ENCODE data around the gene RASSF5.

The RASSF5 gene

GRCh38 chr1:206514813-206515387, 7.6 kb downstream of the RASSF5 start:
- DNase-seq (ENCODE audit: low spot score) = no peak

- DNase-seq (ENCODE audit: low spot score) = no peak
Measured at GRCh38 chr1:206516728-206516990, 9.3 kb downstream of the RASSF5 start.

- no peak for DNase-seq (ENCODE audit: low spot score)
Measured at GRCh38 chr1:206517784-206518183, 10.5 kb downstream of the RASSF5 start.

GRCh38 chr1:206518206-206518605, 10.9 kb downstream of the RASSF5 start:
- DNase-seq (ENCODE audit: low spot score) = no peak

GRCh38 chr1:206518743-206519142, 11.4 kb downstream of the RASSF5 start:
- no peak for DNase-seq (ENCODE audit: low spot score)

- DNase-seq (ENCODE audit: low spot score) = no peak
Measured at GRCh38 chr1:206521127-206521526, 13.8 kb downstream of the RASSF5 start.

- no peak for DNase-seq (ENCODE audit: low spot score)
Measured at GRCh38 chr1:206521694-206522402, 14.5 kb downstream of the RASSF5 start.

GRCh38 chr1:206524739-206525364, 17.5 kb downstream of the RASSF5 start:
- DNase-seq (ENCODE audit: low spot score) = no peak

- no peak for DNase-seq (ENCODE audit: low spot score)
Measured at GRCh38 chr1:206526064-206526911, 19.0 kb downstream of the RASSF5 start.

- DNase-seq (ENCODE audit: low spot score) = no peak
Measured at GRCh38 chr1:206529425-206529824, 22.1 kb downstream of the RASSF5 start.

GRCh38 chr1:206532368-206532767, 25.0 kb downstream of the RASSF5 start:
- DNase-seq (ENCODE audit: low spot score) = no peak

GRCh38 chr1:206534552-206534951, 27.2 kb downstream of the RASSF5 start:
- no peak for DNase-seq (ENCODE audit: low spot score)

- DNase-seq (ENCODE audit: low spot score) = no peak
Measured at GRCh38 chr1:206535853-206536188, 28.5 kb downstream of the RASSF5 start.

- no peak for DNase-seq (ENCODE audit: low spot score)
Measured at GRCh38 chr1:206537141-206537540, 29.8 kb downstream of the RASSF5 start.

- DNase-seq (ENCODE audit: low spot score) = no peak
Measured at GRCh38 chr1:206538086-206538770, 30.9 kb downstream of the RASSF5 start.

GRCh38 chr1:206538901-206539640, 31.7 kb downstream of the RASSF5 start:
- no peak for DNase-seq (ENCODE audit: low spot score)

- no peak for DNase-seq (ENCODE audit: low spot score)
Measured at GRCh38 chr1:206540044-206540780, 32.9 kb downstream of the RASSF5 start.

- no peak for DNase-seq (ENCODE audit: low spot score)
Measured at GRCh38 chr1:206541236-206541833, 34.0 kb downstream of the RASSF5 start.

GRCh38 chr1:206544562-206545257, 37.4 kb downstream of the RASSF5 start:
- peak; percentile 79 for DNase-seq (ENCODE audit: low spot score)

- DNase-seq (ENCODE audit: low spot score) = no peak
Measured at GRCh38 chr1:206545351-206545750, 38.0 kb downstream of the RASSF5 start.

Measured in hepatic stellate cell (primary cell).